GM12892 (cell line): Measurements from ENCODE around the gene PRKAB1.

Experiments used
- POLR2A ChIP-seq: IDR thresholded peaks from 2 replicates; pipeline ENCODE4 v1.6.1; 2011; ENCODE audit warnings: low read depth, low read length, control low read depth
- POLR2AphosphoS5 ChIP-seq: IDR thresholded peaks from 2 replicates; pipeline ENCODE4 v1.6.1; 2011; ENCODE audit warnings: low read depth, low read length, control low read depth

- TF ChIP-seq POLR2AphosphoS5 = no peak
- no peak for TF ChIP-seq POLR2A
Observed at GRCh38 chr12:119714614-119715267, 46.8 kb downstream of the PRKAB1 start.
